IPS-18c (cell line): Measurements from ENCODE around the gene PTPRM.

ENCODE experiments used
- H3K4me3 ChIP-seq: 2 replicates; pipeline ENCODE4 v1.7.0; 2013; ENCODE audit warnings: low read depth, mild to moderate bottlenecking, low read length, moderate library complexity; ENCODE audit not compliant: insufficient read depth
- H3K9me3 ChIP-seq: one replicate; pipeline ENCODE4 v1.6.1; 2013; ENCODE audit warnings: mild to moderate bottlenecking, low read length, moderate library complexity; ENCODE audit not compliant: control insufficient read depth, insufficient read depth

Gene PTPRM

DNA sequence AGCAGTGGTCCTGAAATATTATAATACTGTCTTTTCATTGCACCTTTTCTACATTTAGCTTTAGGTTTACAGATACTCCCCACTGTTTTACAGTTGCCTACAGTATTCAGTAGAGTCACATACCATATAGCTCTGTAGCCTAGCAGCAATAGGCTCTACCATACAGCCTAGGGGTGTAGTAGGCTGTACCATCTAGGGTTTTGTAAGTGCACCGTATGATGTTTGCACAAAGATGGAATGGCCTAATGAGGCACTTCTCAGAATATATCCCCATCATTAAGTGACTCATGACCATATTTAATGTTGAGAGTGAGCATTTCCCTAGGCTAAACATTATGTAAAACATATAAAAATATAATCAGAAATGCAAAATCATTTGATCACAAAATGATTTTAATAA, 530.8 kb downstream of the PTPRM start:
- H3K4me3 ChIP-seq: no peak overlapping the region
- H3K9me3 ChIP-seq: no peaks in the 10 kb centered on the region

DNA sequence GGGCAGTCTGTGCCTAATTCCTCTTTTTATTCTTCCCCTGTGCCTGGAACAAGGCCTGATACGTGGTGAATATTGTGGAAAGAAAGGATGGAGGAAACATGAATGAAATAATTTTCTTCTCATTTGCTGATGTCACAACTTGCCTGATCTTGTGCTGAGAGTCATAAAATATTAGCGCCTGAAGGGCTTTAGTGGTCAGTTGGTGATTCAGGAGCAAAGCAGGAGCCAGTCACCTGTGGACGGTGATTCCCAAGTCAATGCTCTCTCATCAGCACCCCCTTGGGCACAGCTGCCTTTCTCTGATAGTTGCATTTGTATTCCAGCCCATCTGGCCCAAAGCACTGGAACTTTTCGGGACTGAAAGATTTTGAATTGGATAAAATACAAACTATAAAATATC, 539.5 kb downstream of the PTPRM start:
- no peak overlapping the region for H3K4me3 ChIP-seq
- no peaks in the 10 kb centered on the region for H3K9me3 ChIP-seq

DNA sequence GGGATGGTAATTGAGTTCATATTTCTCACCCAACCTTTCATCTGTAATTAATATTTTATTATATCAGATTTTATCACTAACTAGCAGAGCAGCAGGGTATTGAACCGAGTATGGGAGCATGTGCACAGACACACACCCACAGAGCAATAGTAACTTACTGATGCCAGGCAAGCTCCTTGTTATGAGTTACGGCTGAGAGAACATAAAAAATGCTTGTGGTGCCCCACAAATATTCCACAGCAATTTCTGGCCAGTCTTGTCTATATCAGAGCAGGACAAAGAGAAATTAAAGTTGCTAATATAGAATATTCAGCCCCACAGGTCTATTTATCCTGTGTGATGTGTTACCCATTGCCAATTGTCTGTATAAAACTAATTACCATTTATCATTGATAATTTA, 540.3 kb downstream of the PTPRM start:
- Histone ChIP-seq H3K4me3 (no peak overlapping the region), H3K9me3 (no peaks in the 10 kb centered on the region)

DNA sequence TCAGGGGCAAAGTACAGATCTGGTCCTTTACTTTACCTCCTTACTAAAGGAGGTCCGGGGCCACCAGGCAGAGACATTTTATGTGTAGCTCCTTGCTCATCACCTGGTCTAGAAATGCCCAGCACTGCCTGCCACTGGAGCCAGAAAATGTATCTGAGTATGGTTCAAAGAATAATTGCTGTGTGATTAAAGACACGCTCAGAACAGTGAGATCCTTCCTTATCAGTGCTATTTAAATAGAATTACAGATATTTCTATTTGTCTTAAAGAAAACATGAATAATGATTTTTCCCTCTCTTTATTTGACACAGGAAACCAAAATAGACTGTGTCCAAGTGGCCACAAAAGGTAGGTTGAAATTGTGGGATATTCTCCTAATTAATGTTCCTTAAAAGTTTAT, 547.4 kb downstream of the PTPRM start:
- Histone ChIP-seq H3K4me3 (no peak overlapping the region), H3K9me3 (no peaks in the 10 kb centered on the region)

DNA sequence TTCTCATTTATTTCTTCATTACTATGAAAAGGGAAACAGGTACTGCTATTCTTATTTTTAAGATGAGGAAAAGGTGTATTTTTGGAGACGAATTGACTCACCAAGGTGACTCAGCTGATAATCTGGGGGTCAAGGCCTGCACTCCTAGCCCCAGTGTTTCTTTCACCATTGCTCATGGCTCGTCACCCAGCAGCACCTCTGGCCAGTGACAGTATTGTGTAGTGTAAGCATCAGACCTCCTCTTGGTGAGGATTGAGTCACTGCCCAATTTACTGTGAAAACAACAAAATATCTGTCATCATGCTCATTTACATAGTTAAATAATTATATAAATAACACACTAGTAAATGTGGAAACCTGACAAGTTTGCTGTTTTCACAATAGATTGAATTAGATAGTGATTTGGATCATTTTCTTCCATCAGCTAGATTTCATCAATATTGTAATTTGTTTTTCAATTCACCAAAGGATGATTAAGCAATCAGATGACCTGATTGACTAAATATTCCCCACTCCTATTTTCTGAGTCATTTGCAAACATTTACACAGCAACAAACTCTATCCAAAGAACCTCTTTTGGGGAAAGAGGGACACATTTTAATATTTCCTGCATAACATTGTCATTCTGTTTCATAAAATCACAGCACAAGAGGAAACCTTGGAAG, 549.4 kb downstream of the PTPRM start:
- Histone ChIP-seq H3K9me3 (no peaks in the 10 kb centered on the region), H3K4me3 (no peak overlapping the region)

DNA sequence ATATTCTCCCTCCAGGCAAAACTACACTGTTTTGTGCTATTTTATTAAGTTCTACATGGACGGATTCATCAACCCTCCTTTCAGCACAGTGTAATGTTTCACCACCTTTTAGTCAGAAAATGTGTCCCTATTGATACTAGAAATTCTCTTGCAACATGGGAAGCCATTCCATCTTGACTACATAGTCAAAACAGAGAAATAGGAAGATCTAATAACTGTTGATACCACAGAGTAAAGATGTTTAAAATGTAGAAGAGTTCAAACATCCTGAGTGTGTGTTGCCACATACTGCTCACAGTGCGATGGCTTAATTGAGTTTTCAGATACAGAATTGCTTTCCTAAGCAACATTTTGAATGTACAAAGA, 549.9 kb downstream of the PTPRM start:
- no peak overlapping the region for H3K4me3 ChIP-seq

DNA sequence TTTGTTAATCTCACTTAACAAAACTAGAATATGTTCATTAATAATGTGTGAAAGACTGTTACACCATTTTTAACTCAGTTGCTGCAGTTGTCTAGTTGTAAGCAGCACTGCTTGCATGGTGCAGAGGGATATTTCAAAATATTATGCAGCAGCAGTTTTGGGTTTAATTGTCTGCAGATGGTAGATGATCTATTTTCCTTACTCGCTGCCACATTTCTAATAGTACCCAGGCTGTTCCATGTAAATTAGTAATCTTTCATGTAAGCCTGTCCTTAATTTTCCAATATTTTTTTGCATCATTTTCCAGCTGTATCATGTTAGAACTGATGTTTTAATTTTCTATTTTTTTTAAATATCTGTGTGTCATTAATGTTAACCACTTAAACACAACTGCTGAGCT, 554.0 kb downstream of the PTPRM start:
- no peak overlapping the region for H3K4me3 ChIP-seq
- H3K9me3 ChIP-seq: no peaks in the 10 kb centered on the region

More for the DNA sequence above, 549.9 kb downstream of the PTPRM start:
- no peaks in the 10 kb centered on the region for H3K9me3 ChIP-seq

DNA sequence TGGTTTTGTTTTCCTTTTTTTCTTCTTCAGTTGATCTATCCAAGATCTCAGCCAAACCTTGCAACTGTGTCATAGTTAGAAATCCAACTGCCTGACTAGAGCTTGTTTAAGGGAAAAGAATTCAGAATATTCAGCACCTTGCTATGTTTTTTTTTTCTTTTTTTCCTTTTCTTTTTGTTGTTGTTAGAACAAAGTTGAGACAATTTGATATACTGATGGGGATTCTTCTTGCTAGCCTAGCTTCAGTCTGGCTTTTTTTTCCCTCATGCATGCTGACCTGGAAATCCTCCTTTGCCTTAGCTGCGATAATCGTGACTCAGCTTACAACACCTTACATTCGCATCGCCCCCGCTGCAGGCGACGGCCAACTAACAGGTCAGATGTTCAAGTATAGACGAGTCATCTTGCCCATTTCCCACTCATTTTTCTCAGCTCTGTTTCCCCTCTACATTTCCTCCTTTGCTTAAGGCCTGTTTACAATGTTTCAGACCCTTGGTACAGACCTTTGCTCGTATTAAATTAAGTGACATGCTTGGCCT, 554.9 kb downstream of the PTPRM start:
- no peak overlapping the region for H3K4me3 ChIP-seq
- H3K9me3 ChIP-seq: no peaks in the 10 kb centered on the region

DNA sequence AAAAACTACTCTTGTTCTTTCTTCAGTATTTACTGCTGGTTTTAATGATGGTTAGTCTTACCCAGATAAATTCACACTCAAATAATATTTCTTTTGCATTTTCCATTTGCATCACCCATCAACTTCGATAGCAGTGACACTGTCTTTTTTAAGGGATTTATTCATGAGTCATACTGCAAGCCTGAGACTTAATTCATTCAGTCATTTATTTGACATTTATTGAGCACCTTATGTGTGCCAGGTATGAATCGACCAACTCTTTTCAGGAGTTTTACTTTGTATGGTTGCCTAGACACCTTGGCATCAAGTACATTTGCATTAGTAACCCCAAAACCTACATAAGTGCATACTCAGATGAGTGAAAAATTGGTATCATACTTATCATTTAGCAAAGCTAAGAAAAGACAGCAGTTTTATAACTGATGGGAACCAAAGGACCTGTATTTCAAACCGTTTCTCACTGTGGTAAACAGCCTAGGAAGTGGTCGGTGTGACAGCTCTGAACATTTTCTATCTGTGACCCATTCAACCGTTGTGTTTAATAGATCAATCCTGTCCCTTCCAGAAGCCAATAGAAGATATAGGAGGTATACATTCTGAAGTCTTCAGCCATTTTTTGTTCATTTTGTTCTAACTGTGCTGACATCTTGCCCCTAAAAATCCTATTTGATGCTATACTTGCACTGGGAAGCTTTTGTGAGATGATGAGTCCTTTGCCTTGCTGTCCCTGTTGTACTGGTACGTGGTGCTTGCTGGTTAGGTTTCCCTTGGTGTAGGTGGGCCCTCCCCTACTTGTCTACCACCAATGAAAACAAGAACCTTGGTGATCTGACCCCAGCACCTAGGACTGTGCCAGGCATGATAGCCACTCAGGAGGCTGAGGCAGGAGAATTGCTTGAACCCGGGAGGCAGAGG, 557.4 kb downstream of the PTPRM start:
- no peak overlapping the region for H3K4me3 ChIP-seq
- no peaks in the 10 kb centered on the region for H3K9me3 ChIP-seq

DNA sequence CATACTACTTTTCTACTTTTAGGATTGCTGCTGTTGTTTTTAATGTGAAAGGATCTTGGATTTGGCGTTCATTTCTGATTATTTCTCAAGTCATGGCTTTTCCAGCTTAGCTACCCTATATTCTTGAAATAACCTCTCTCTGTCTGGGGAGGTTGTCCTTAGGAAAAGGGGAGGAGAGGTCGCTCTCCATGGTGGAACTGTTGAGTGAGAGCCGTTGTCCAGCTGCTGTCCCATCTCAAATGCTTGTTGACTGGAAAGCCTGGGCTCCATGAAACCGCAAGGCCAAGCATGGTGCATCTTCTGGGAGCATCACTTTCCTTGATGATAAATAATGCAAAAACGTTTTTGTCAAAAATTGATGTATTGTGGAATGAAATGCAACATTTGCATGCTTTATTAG, 563.0 kb downstream of the PTPRM start:
- Histone ChIP-seq H3K9me3 (no peaks in the 10 kb centered on the region), H3K4me3 (no peak overlapping the region)

DNA sequence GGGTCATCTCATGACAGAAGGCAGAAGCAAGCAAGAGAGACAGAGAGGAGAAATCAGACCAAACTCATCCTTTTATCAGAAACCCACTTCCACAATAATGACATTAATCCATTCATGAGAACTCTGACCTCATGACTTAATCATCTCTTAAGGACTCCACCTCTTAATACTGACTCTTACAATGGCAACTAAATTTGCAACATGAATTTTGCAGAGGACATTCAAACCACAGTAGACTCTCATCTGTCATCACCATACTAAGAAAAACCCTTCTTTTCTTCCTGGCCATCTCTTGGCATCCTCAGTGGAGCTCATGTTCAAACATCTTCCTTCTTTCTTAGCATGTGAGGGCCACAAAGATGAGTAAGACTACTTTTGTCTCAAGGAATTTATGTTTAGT, 565.9 kb downstream of the PTPRM start:
- no peaks in the 10 kb centered on the region for H3K9me3 ChIP-seq

DNA sequence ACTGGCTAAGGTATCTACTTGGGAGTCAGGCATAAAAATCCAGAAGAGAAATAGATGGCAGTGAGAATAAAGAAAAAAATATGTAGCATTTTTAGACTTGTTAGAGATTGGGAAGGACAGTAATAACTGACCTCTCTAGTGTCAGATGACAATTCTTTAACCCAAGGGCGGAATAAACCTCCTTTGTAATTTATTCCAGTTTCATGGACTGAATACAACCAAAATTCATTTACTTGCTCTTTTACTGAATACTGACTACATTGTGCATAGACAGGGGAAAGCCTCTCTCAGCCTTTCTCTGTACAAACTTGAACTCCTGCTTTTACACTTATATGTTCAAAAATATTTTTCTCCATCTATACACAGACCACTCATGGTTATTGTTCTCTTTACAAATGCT, 566.8 kb downstream of the PTPRM start:
- no peak overlapping the region for H3K4me3 ChIP-seq
- H3K9me3 ChIP-seq: no peaks in the 10 kb centered on the region

More for the DNA sequence above, 565.9 kb downstream of the PTPRM start:
- H3K4me3 ChIP-seq: no peak overlapping the region

DNA sequence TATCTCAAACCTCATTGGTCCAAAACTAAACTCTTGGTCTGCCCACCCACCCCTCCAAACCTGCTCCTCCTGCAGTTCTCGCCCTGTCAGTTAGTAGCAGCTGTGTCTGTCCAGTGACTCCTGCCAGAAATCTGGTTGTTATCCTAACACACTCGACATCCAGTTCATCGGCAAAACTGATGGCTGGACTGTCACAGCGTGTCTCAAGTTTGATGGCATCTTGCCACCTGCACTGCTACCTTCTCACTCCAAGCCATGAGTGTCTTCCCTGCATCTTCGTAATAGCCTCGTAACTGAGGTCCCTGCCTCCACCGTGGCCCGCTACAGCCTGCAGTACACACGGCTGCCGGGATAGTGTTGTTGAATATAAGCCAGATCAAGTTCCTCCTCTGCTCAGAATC, 572.0 kb downstream of the PTPRM start:
- no peaks in the 10 kb centered on the region for H3K9me3 ChIP-seq

DNA sequence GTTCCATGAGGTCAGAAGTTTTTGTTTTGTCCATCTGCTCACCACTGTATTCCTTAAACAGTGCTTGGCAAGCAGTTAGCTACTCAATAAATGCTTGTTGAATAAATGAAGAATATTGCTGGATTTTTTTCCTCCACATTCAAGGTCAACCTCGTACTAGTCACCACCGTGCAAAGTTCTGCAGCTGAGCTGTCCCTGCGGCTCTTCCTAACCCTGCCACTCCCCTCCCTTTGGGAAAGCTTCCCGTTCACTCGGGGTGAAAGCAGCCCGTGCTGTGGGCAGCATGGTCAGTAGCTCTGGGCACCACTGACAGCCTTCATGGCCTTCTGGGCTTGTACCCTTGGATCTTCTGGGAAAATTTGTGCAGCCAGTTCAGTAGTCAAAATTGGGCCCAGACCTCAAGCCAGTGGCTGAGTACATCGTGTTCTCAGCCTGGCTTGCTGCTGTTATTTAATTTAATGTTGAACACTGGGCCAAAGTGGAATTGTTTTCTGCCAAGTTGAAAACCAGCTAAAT, 572.8 kb downstream of the PTPRM start:
- H3K4me3 ChIP-seq: no peak overlapping the region
- no peaks in the 10 kb centered on the region for H3K9me3 ChIP-seq

More for the DNA sequence above, 572.0 kb downstream of the PTPRM start:
- no peak overlapping the region for H3K4me3 ChIP-seq

DNA sequence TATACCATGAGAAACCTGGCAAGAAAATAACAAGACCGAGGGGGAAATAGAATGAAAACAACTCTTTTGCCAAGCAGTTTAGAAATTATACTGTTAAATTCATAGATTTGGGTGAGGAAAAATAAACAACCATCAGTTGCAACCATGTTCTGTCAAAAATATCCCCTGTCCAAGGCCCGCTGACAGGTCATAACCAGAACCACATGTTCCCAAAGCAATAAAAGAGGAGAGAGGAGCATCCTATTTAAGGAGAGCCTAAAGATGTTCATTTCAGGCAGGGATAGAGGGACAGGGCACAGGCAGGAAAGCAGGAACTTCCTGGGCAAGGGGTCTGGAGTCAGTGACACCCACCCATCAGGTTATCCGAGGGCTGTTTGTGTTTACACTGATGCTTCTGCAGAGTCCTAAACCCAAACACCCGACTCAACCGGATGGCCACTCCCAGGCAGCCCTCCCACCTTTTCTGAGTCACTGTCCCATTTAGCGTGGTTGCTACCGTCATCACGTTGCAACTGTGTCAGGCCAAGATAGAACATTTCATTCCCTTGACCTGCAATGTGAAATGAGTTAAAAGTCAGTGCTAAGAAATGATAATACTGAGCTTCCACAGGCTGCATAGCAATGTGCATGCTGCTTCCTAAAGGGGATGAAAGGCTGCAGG, 573.9 kb downstream of the PTPRM start:
- Histone ChIP-seq H3K4me3 (no peak overlapping the region), H3K9me3 (no peaks in the 10 kb centered on the region)

DNA sequence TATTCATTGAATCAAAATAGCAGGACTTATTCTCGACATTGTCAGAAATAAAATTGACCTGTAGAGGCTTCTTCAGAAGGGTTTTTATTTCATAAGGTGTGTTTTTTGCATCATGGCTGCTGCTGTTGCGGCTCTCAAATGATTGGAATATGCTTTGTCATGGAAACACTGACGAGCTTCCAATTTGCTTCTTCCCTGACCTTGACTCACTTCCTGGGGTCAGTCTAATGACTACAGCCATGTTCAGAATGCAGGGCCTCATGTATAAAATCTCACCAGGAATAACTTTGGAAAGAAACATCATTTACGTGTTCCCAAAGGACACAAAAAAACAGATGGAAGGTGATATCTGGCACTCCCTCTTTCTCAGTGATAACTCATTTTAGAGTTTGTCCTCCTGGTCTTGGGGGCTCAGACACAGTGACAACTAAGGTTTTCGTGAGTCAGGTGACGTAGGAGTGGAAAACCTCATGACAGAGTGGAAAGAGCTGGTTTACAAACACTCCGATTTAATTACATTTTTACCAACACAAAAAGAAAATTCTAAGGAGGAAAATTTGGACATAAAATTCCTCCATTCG, 575.1 kb downstream of the PTPRM start:
- Histone ChIP-seq H3K4me3 (no peak overlapping the region), H3K9me3 (no peaks in the 10 kb centered on the region)

DNA sequence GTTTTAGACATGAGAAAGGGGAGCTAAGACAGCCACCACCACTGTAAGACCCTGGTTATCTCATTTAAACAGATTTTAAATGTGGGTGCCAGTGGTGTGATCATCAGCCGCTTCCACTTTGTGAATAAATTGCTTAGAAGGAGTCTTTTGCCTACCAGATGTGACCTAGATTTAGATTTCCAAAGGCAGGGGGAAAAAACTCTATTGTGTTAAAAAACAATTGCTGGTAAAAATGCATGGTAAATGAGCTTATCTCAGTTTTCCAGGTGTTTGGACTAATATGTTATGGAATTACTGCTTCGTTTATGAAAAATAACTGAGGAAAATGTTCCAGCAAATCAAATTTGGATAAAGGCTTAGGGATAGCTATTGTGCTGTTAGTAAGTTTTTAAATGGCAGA, 575.8 kb downstream of the PTPRM start:
- no peaks in the 10 kb centered on the region for H3K9me3 ChIP-seq
- no peak overlapping the region for H3K4me3 ChIP-seq
